Spinal cord (tissue), 10 donors: Measurements from ENCODE around the gene ABTB2. TPM values are rescaled to one million over a fixed set of nuclear protein-coding genes. Genes with fewer than 3 reads are reported as not detected.

Experiments
- DNase-seq, 6 donors: peaks; one replicate each; pipeline versions ENCODE4 v3.0.0 to v3.0.0-alpha.2; 2013 to 2015; ENCODE audit warnings: low spot score in 6 of 6, low read depth in 4 of 6
- H3K27ac ChIP-seq: one replicate; pipeline ENCODE4 v1.5.1; 2013; ENCODE audit warnings: low read depth, low read length, control low read depth
- H3K27me3 ChIP-seq: one replicate; pipeline ENCODE4 v1.6.1; 2013; ENCODE audit warnings: low read length; ENCODE audit not compliant: control insufficient read depth, insufficient read depth
- H3K36me3 ChIP-seq: one replicate; pipeline ENCODE4 v1.6.1; 2013; ENCODE audit warnings: low read length; ENCODE audit not compliant: control insufficient read depth, insufficient read depth
- H3K4me1 ChIP-seq: one replicate; pipeline ENCODE4 v1.6.1; 2013; ENCODE audit warnings: low read length; ENCODE audit not compliant: control insufficient read depth, insufficient read depth
- H3K4me3 ChIP-seq: one replicate; pipeline ENCODE4 v1.5.1; 2013; ENCODE audit warnings: low read depth, low read length, control low read depth
- H3K9me3 ChIP-seq: one replicate; pipeline ENCODE4 v1.6.1; 2013; ENCODE audit warnings: low read length; ENCODE audit not compliant: control insufficient read depth, insufficient read depth
- WGBS: methylation state at CpG from one replicate; pipeline ENCODE4 v1.1.5; 2013; ENCODE audit warnings: missing lambda C conversion rate; ENCODE audit not compliant: insufficient coverage; 5-methylcytosine and 5-hydroxymethylcytosine counted together
- polyA plus RNA-seq, 2 donors: library from polyadenylated mRNA; unstranded; fragments of 120-200 nt; gene quantifications; one replicate each; pipeline ENCODE4 v1.2.1, GENCODE V29; 2013; ENCODE audit not compliant: insufficient read length in 2 of 2
- total RNA-seq, 2 donors: library from RNA; depleted of rRNA in 1 of 2; stranded (reverse); fragments of 120-200 nt in 1 of 2; fragments of >200 nt in 1 of 2; gene quantifications; one replicate each; pipeline versions ENCODE4 v1.2.3 to v1.2.4, GENCODE V29; 2013 to 2014
- donor health status: healthy.

ABTB2 gene
- total and polyA plus RNA-seq, 4 donors, result 4.0 to 16.8 (median 9.4) TPM

DNA sequence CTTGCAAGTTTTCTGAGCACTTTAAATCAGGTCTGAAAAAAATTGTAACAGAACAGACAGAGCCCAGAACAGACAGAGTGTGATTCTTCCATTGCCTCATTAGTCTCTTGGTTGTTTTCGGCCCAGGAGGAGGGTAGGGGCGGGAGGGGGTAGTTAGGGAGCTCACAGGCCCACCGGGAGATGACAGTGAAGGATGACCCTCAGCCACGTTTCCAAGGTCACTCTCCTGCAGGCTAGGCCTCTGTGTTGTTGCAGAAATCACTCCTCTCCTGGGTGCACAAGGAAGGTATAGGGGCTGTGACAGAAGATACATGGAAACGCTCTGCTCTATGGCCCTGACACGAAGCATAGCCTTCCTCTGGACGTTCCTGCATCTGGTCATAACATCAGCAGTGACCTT is 69.3 kb downstream of the ABTB2 start:
- no peaks in the 10 kb centered on the region for H3K27me3 ChIP-seq
- no peaks in the 10 kb centered on the region for H3K36me3 ChIP-seq
- H3K27ac ChIP-seq, result no peak overlapping the region
- WGBS, result 35% methylated on average over 5 of the region's 7 CpGs
- no peak overlapping the region for H3K4me3 ChIP-seq
- peaks cover 10% of the 10 kb centered on the region for H3K4me1 ChIP-seq
- no peaks in the 10 kb centered on the region for H3K9me3 ChIP-seq
- DNase-seq, result peak in 1 of 6 donors; percentile 31

DNA sequence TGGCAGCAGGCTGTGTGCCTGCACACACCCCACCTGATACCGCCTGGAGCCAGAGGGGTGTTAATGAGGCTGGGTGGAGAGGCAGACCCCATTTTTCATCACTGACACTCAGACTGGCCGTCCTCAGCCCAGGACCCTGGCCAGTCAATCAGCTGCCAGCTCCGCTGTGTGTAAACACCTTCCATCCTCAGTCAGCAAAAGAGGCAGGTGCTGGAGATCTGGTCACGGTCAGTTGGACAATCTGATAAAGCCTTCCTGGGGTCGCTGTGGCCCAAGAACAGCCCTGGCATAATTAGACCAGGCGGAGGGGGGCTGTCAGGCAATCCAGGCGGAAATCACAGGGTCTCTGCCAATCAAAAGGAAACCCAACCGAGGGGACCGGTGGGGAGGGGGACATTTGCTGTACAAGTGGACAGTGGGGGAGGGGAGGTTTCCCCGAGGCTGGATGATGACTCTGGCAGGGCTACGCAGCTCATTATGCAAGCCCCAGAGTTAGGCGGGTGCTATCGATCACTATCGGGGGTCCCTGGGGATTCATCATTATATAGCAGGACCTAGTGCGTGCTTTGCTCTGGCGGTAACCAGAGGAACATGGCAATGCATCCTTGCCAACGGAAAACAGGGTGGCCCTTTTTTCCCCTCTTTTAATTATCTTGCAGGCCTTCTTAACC is 72.9 kb downstream of the ABTB2 start:
- WGBS, result 51% methylated on average over 16 of the region's 17 CpGs
- Histone ChIP-seq H3K9me3 (no peaks in the 10 kb centered on the region), H3K27ac (no peak overlapping the region), H3K4me1 (peaks cover 10% of the 10 kb centered on the region), H3K4me3 (no peak overlapping the region), H3K36me3 (no peaks in the 10 kb centered on the region), H3K27me3 (no peaks in the 10 kb centered on the region)
- peak in 2 of 6 donors; percentile 37 to 55 for DNase-seq

DNA sequence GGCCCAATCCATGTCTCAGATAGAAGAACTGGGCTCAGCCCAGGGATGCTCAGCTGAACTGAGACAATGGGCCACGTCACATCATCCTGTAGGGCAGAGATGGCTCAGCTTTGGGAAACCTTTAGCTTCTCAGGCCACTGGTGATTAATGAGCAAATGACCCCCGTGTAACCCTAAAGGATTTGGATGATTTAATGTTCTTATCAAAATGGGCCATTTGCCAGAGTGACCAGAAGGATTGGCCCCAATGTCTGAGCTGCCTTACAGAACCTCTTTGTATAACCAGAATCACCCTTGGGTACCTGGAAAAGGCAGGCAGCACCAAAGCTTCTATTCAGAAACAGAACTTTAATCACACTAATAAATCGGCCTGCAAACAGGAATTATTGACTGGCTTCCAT is 73.7 kb downstream of the ABTB2 start:
- Histone ChIP-seq H3K36me3 (no peaks in the 10 kb centered on the region), H3K4me1 (peaks cover 10% of the 10 kb centered on the region), H3K9me3 (no peaks in the 10 kb centered on the region), H3K27ac (no peak overlapping the region), H3K4me3 (no peak overlapping the region), H3K27me3 (no peaks in the 10 kb centered on the region)
- DNase-seq, result no peak
- 83% methylated on average over 2 of the region's 3 CpGs for WGBS

DNA sequence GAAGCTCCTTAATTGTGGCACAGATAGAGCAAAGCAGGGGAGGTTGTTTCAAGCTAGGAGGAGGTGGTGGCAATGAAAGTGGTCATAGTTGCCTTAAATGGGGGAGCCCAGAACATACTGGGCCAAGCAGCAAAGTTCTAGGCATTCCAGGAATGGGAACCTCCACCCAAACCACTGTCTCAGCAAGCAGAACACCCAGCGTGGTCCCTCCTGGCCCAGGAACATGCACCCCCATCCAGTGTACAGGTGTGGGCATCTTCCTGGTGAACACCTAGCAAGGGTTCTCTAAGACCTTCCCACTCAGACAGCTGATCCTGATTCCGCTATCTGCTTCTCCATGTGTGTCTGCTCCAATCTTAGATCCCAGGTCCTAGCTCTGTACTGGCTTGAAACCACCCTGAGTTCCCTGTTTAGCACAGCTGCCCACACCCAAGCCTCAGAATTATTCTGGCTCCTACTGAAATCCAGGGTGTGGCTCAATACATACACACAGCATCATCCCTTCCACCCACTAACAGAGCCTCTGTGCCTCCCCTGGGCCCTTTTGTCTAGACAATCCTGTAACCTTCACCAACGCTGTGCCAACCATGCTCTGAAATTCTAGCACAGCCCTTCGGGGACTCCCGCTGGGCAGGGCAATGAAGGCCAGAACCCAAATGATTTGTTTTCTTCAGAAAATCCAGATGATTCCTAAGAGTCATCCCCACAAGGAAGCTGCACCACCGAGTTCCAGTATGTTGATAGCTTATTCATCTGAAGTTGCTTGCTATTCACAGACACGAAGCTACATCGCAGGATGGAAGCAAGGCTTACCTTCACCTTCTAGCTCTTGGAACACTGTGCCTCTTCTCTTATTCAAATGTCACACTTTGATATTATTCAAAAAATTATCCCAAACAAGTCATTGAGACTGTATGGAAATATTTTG is 76.6 kb downstream of the ABTB2 start:
- no peak for DNase-seq
- Histone ChIP-seq H3K36me3 (no peaks in the 10 kb centered on the region), H3K27me3 (no peaks in the 10 kb centered on the region), H3K4me1 (peaks cover 13% of the 10 kb centered on the region), H3K9me3 (no peaks in the 10 kb centered on the region), H3K27ac (no peak overlapping the region), H3K4me3 (no peak overlapping the region)
- 92% methylated on average over 5 of the region's 8 CpGs for WGBS

DNA sequence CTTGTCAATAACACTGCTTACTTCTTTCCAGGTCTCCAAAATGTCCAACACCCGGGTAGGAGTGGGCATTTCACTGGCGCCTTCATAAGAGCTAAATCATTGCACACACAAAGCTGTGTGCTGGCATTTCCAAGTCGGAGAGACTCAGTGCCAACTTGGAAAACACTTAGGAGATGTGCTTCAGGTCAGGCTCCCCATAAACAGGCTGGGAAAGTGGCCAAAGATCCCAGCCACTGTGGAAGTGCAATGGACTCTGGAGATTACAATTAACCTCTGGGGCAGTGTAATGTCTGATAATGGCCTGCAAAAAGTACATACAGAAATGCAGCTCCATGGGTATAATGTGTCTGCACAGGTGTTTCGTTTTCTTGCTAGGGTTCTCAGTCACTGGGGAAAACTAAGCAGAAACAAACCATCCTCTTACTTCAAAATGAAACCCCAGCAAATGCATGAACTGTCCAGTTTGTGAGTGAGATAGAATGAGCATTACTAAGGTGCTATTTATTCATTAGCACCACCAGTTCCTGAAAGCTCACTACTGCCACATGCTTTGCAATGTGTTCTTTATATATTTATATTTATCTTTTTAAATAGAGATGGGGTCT is 79.0 kb downstream of the ABTB2 start:
- no peak overlapping the region for H3K27ac ChIP-seq
- H3K36me3 ChIP-seq, result no peaks in the 10 kb centered on the region
- WGBS, result 37% methylated on average over 3 of the region's 4 CpGs
- H3K27me3 ChIP-seq, result no peaks in the 10 kb centered on the region
- DNase-seq, result peak in 2 of 6 donors; percentile 79 to 81
- H3K4me3 ChIP-seq, result no peak overlapping the region
- H3K4me1 ChIP-seq, result peaks cover 14% of the 10 kb centered on the region
- H3K9me3 ChIP-seq, result no peaks in the 10 kb centered on the region

DNA sequence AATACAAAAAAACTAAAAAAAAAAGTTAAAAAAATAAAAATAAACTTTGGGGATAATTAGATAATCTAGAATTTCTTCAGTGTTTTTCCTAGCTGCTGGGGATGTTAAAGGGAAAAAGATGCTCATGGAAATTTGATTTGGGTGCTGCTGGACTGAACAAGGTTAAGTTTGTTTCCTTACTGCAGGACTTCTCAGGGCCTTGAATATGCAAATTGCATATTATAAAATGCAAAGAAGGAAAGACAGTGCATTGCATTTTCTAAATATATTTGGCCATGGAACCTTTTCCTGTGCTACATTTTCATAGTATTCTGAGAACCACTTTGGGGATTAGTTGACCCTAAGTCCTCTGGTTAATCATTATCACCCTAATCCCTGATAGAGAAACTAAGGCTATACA is 79.6 kb downstream of the ABTB2 start:
- H3K27ac ChIP-seq, result no peak overlapping the region
- H3K36me3 ChIP-seq, result no peaks in the 10 kb centered on the region
- peaks cover 20% of the 10 kb centered on the region for H3K4me1 ChIP-seq
- H3K9me3 ChIP-seq, result no peaks in the 10 kb centered on the region
- H3K27me3 ChIP-seq, result no peaks in the 10 kb centered on the region
- no peak overlapping the region for H3K4me3 ChIP-seq
- no peak for DNase-seq

DNA sequence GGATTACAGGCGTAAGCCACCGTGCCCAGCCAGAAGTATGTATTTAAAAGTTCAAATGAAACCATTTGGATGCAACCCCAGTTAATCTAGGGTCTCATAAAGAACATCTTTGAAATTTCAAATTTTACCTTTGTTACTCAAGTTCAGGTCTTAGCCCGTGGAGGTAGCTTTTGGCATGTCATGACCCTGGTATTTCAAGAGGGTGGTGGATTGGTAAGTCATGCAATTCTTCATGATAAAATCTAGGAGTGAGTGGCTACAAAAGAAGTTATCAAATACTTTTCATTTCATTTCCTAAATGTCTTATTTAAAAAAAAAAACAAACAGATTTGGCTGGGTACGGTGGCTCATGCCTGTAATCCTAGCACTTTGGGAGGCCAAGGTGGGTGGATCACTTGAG is 80.6 kb downstream of the ABTB2 start:
- DNase-seq, result no peak
- Histone ChIP-seq H3K36me3 (no peaks in the 10 kb centered on the region), H3K27ac (no peak overlapping the region), H3K9me3 (no peaks in the 10 kb centered on the region), H3K27me3 (no peaks in the 10 kb centered on the region), H3K4me3 (no peak overlapping the region), H3K4me1 (peaks cover 23% of the 10 kb centered on the region)
- WGBS, result no CpG with 5 or more reads among the region's 4 CpGs

DNA sequence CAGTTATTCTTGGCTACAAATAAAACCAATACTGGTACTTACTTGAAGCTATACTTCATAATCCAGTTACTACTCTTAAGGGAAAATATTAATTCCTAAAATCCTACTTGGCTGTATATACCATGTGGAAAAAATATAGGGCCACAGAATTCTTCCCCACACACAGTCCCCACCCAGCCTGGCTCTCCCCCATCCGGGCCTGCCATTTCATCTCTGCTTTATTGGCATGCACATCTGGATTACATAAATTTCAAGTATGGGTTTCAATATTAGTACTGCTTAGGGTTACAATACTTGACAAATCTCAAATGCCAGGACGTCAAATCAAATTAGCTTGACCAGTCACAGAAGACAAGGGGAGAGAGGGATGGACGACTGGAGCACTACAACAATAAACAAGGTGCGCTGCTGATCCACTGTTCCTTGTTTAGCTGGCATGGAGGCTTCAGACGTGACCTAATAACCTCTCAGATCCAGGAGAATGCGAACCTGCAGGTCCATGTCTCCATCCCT is 81.4 kb downstream of the ABTB2 start:
- Histone ChIP-seq H3K36me3 (no peaks in the 10 kb centered on the region), H3K4me3 (no peak overlapping the region), H3K4me1 (peaks cover 23% of the 10 kb centered on the region), H3K9me3 (no peaks in the 10 kb centered on the region), H3K27ac (no peak overlapping the region), H3K27me3 (no peaks in the 10 kb centered on the region)
- 93% methylated on average over 4 of the region's 6 CpGs for WGBS
- no peak for DNase-seq

DNA sequence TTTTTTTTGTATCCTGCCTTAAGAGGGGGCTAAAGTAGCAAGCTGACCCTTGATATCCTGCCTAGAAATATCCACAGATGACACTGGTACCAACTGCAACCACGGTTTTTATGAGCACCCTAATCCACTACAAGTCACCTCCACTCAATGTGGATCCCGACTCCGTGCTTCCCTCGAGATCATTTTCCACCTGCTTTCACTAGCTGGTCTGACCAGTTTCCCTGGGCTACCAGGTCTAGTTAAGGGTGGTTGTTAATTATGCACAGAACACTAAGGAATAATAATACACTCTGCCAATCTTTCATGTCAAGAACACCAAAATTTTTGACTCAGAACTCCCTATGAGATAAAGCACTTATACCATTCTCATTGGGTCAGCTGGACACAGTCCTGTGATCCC is 82.3 kb downstream of the ABTB2 start:
- peaks cover 26% of the 10 kb centered on the region for H3K4me1 ChIP-seq
- no peak overlapping the region for H3K27ac ChIP-seq
- WGBS, result 89% methylated on average over 1 of the region's 4 CpGs
- H3K36me3 ChIP-seq, result no peaks in the 10 kb centered on the region
- H3K27me3 ChIP-seq, result no peaks in the 10 kb centered on the region
- no peaks in the 10 kb centered on the region for H3K9me3 ChIP-seq
- H3K4me3 ChIP-seq, result no peak overlapping the region
- DNase-seq, result no peak
